HepG2 (cell line): ENCODE data around the gene ZNF77. TPM values are rescaled to one million over a fixed set of nuclear protein-coding genes. Genes with fewer than 3 reads are reported as not detected.

Experiments
- ATAC-seq: fragments of 200-7000 bp; cut with Tn5 transposase; 3 replicates; pipeline ENCODE4 v1.9.1; 2020; ENCODE audit warnings: mild to moderate bottlenecking, moderate library complexity
- BruUV-seq: library from RNA; stranded (reverse); fragments of 400-500 nt; replicated peaks from 2 replicates; lab custom pipeline; 2021; lab: Mats Ljungman, UMichigan
- CTCF ChIA-PET: fragments of 300-600 bp; formaldehyde crosslinking; extraction: SDS; loops from one replicate; lab custom pipeline; 2021; ENCODE audit warnings: low total read pairs, inconsistent platforms, low intra/inter-chr PET ratio; lab: Yijun Ruan, JAX
- POLR2A ChIA-PET: fragments of 350-600 bp; sonication (Branson Sonifier 250); formaldehyde crosslinking; loops from one replicate; lab custom pipeline; 2020; ENCODE audit warnings: antibody characterized with exemption, inconsistent platforms; lab: Yijun Ruan, JAX
- DNase-seq: peaks from one replicate; pipeline ENCODE4 v3.0.0-alpha.2; 2015; ENCODE audit warnings: low spot score
- FAIRE-seq: peaks from 3 replicates; lab custom pipeline; 2011; peaks lifted over from hg19 to GRCh38; lab: Jason Lieb, UNC
- H2AFZ ChIP-seq: one replicate; pipeline ENCODE4 v1.6.1; 2011; ENCODE audit warnings: low read length, inconsistent platforms
- H3K27ac ChIP-seq: fragments of 300-600 bp; 3 replicates; pipeline ENCODE4 v1.8.0; 2011; ENCODE audit warnings: mixed run types, mild to moderate bottlenecking, mixed read lengths, low read length, inconsistent platforms; ENCODE audit not compliant: insufficient read depth; ENCODE audit errors: extremely low read length
- H3K27me3 ChIP-seq, 2 experiments: fragments of 200-600 bp in 1 of 2; 2 replicates in 1 of 2; 3 replicates in 1 of 2; pipeline versions ENCODE4 v1.6.0 to v1.8.0; 2011; ENCODE audit warnings: low read length in 2 of 2, mild to moderate bottlenecking in 2 of 2, moderate library complexity in 2 of 2, inconsistent platforms in 1 of 2; ENCODE audit not compliant: insufficient read depth in 2 of 2, control insufficient read depth in 1 of 2
- H3K36me3 ChIP-seq, 2 experiments: fragments of 200-600 bp in 1 of 2; replicated peaks in 1 of 2; 2 replicates in 1 of 2; 3 replicates in 1 of 2; pipeline versions ENCODE4 v1.5.1 to v1.8.0; 2011; ENCODE audit warnings: low read length in 2 of 2, inconsistent platforms in 1 of 2; ENCODE audit not compliant: insufficient read depth in 2 of 2, control insufficient read depth in 1 of 2
- H3K4me1 ChIP-seq: 2 replicates; pipeline ENCODE4 v1.5.1; 2012; ENCODE audit warnings: low read length, inconsistent platforms; ENCODE audit not compliant: insufficient read depth
- H3K4me2 ChIP-seq: 2 replicates; pipeline ENCODE4 v1.6.0; 2011; ENCODE audit warnings: low read depth, low read length, inconsistent platforms
- H3K4me3 ChIP-seq, 3 experiments: fragments of 200-600 bp in 1 of 3; sonication (generic), shearing (Covaris generic) in 1 of 3; replicated peaks in 1 of 3; 2 replicates each; pipeline ENCODE4 v1.5.1; 2011 to 2016; ENCODE audit warnings: low read length in 3 of 3, inconsistent platforms in 2 of 3, low read depth in 2 of 3, mild to moderate bottlenecking in 2 of 3, control low read depth in 1 of 3, mixed read lengths in 1 of 3; ENCODE audit not compliant: insufficient read depth in 1 of 3
- H3K79me2 ChIP-seq: one replicate; pipeline ENCODE4 v1.6.1; 2011; ENCODE audit warnings: low read length, inconsistent platforms; ENCODE audit not compliant: insufficient read depth
- H3K9ac ChIP-seq: 2 replicates; pipeline ENCODE4 v1.6.0; 2011; ENCODE audit warnings: mild to moderate bottlenecking, low read depth, low read length, inconsistent platforms; ENCODE audit not compliant: insufficient read depth
- H3K9me3 ChIP-seq: 2 replicates; pipeline ENCODE4 v1.5.1; 2012; ENCODE audit warnings: mild to moderate bottlenecking, low read length
- H4K20me1 ChIP-seq: 2 replicates; pipeline ENCODE4 v1.6.0; 2011; ENCODE audit warnings: inconsistent platforms, mild to moderate bottlenecking, low read length, moderate library complexity; ENCODE audit not compliant: insufficient read depth
- ATF5 ChIP-seq: sonication (generic); formaldehyde crosslinking; IDR thresholded peaks from 2 replicates; pipeline ENCODE4 v1.4.0; 2020; ENCODE audit warnings: mild to moderate bottlenecking, low read depth, missing genetic modification reagents
- CBX2 ChIP-seq, 2 experiments: fragments of 200-600 bp in 1 of 2; sonication (generic); formaldehyde crosslinking in 1 of 2; IDR thresholded peaks; 2 replicates each; pipeline versions ENCODE4 v1.7.0 to v1.8.1; 2018 to 2022; ENCODE audit warnings: low read depth in 2 of 2, low read length in 1 of 2, mild to moderate bottlenecking in 1 of 2, missing genetic modification reagents in 1 of 2
- CC2D1A ChIP-seq: sonication (generic); formaldehyde crosslinking; IDR thresholded peaks from 2 replicates; pipeline ENCODE4 v1.8.1; 2023; ENCODE audit warnings: mild to moderate bottlenecking, missing genetic modification reagents
- CEBPG ChIP-seq: IDR thresholded peaks from 2 replicates; pipeline ENCODE4 v1.6.1; 2016
- FOXO4 ChIP-seq: sonication (generic); formaldehyde crosslinking; conservative IDR thresholded peaks from 2 replicates; pipeline ENCODE4 v1.8.1; 2023; ENCODE audit warnings: missing genetic modification reagents
- KDM5A ChIP-seq: fragments of 200-600 bp; sonication (generic); IDR thresholded peaks from 2 replicates; pipeline ENCODE4 v1.7.0; 2018; ENCODE audit warnings: antibody characterized with exemption, mild to moderate bottlenecking, low read length, borderline replicate concordance
- LBX2 ChIP-seq: sonication (generic); formaldehyde crosslinking; IDR thresholded peaks from 2 replicates; pipeline ENCODE4 v1.5.0; 2020; ENCODE audit warnings: missing genetic modification reagents, mild to moderate bottlenecking, borderline replicate concordance
- NCOR1 ChIP-seq: fragments of 200-600 bp; sonication (generic); IDR thresholded peaks from 2 replicates; pipeline ENCODE4 v1.7.0; 2017; ENCODE audit warnings: antibody characterized with exemption, low read length, borderline replicate concordance
- RFXAP ChIP-seq: sonication (generic); formaldehyde crosslinking; IDR thresholded peaks from 2 replicates; pipeline ENCODE4 v1.4.0; 2020; ENCODE audit warnings: missing genetic modification reagents, borderline replicate concordance
- TEAD3 ChIP-seq: optimal IDR thresholded peaks from 2 replicates; pipeline ENCODE3; 2016; ENCODE audit warnings: borderline replicate concordance
- TP53 ChIP-seq: sonication (generic); formaldehyde crosslinking; conservative IDR thresholded peaks from 2 replicates; pipeline ENCODE4 v1.4.0; 2020; ENCODE audit warnings: missing genetic modification reagents
- ZBTB2 ChIP-seq: sonication (generic); formaldehyde crosslinking; IDR thresholded peaks from 2 replicates; pipeline ENCODE4 v1.8.0; 2022; ENCODE audit warnings: low read depth, missing genetic modification reagents
- ZNF768 ChIP-seq: sonication (generic); formaldehyde crosslinking; IDR thresholded peaks from 2 replicates; pipeline ENCODE4 v1.4.0; 2020; ENCODE audit warnings: missing genetic modification reagents
- WGBS: methylation state at CpG from one replicate; pipeline ENCODE4 v1.1.6; 2017; ENCODE audit warnings: low lambda C conversion rate; 5-methylcytosine and 5-hydroxymethylcytosine counted together
- in situ Hi-C: cut with HindIII; loops from 2 replicates; pipeline ENCODE4 v1.10.0; 2017; ENCODE audit warnings: low pct_unique_long_range_greater_than_20kb; ENCODE audit not compliant: extremely low pct_ligation_motif_present
- intact Hi-C: fragments of 100-400 bp; cut with micrococcal nuclease; formaldehyde crosslinking; loops from one replicate; pipeline ENCODE4 v1.10.0; 2022; ENCODE audit not compliant: unreplicated experiment
- polyA plus RNA-seq, 8 experiments: library from polyadenylated mRNA; depleted of rRNA in 3 of 8; stranded (reverse) in 7 of 8; unstranded in 1 of 8; fragments of >200 nt; fragmentation: Illumina TruSeq in 4 of 8; extraction: Trizol in 4 of 8; gene quantifications; 2 replicates each; pipeline versions ENCODE4 v1.2.1 to v1.2.3, GENCODE V29; 2011 to 2016; ENCODE audit warnings: low read depth in 4 of 8, missing spikeins in 1 of 8, mixed read lengths in 1 of 8; ENCODE audit not compliant: insufficient read depth in 1 of 8
- total RNA-seq, 5 experiments: library from RNA; depleted of rRNA; stranded (reverse); fragments of >200 nt; fragmentation: Illumina TruSeq; extraction: Trizol; gene quantifications; 2 replicates each; pipeline ENCODE4 v1.2.3, GENCODE V29; 2016; ENCODE audit warnings: low read depth in 1 of 5

The ZNF77 gene
- total and polyA plus RNA-seq, 2 of the 13 experiments (the other 11 are each of a cell fraction or from before 2014, with no cell fraction given): 7.1 to 11.5 TPM

- WGBS: 54% methylated on average over 5 of the region's 5 CpGs
- no TSS peak for BruUV-seq
- Histone ChIP-seq H4K20me1 (no peaks in the 10 kb centered on the region), H3K27ac (no peak overlapping the region), H3K27me3 (peaks cover 0 to 48% of the 10 kb centered on the region in 2 experiments; a peak in 4 of 5 replicates), H3K9me3 (no peaks in the 10 kb centered on the region), H3K36me3 (no peaks in the 10 kb centered on the region), H3K4me1 (peaks cover 51% of the 10 kb centered on the region), H3K9ac (no peak overlapping the region), H3K4me2 (no peak overlapping the region), H3K4me3 (no peak overlapping the region), H3K79me2 (no peaks in the 10 kb centered on the region), H2AFZ (no peak overlapping the region)
- ATAC-seq: no peak
- DNase-seq: no peak
- TF ChIP-seq TP53 (CRISPR knock-in tag) (no peak), ZNF768 (CRISPR knock-in tag) (peak; percentile 95)
- no peak for FAIRE-seq
- ChIA-PET CTCF (no interaction called here), POLR2A (interaction anchor here (0.7 kb wide), 1 partner anchor 54 kb away, joined by 4 read pairs; no protein-coding TSS in a partner anchor)
- in situ Hi-C loops (no loop called here), intact Hi-C loops (no loop called here)
Measured at GRCh38 chr19:2981898-2982297, 37.1 kb upstream of the ZNF77 start.

GRCh38 chr19:2978772-2979171, 34.0 kb upstream of the ZNF77 start:
- Histone ChIP-seq H3K27ac (no peak overlapping the region), H3K9ac (no peak overlapping the region), H3K27me3 (peaks cover 0 to 39% of the 10 kb centered on the region in 2 experiments; a peak in 4 of 5 replicates), H4K20me1 (no peaks in the 10 kb centered on the region), H3K9me3 (no peaks in the 10 kb centered on the region), H3K79me2 (no peaks in the 10 kb centered on the region), H3K4me1 (peaks cover 65% of the 10 kb centered on the region), H2AFZ (no peak overlapping the region), H3K4me2 (peak overlapping the region; percentile 93; the same call in 1 of the 2 replicates), H3K36me3 (no peaks in the 10 kb centered on the region), H3K4me3 (no peak overlapping the region)
- ChIA-PET POLR2A (interaction anchor here (2.7 kb wide), 1 partner anchor 28 kb away, joined by 9 read pairs; no protein-coding TSS in a partner anchor), CTCF (no interaction called here)
- 14% methylated on average over 9 of the region's 9 CpGs for WGBS
- in situ Hi-C loops (no loop called here), intact Hi-C loops (loop anchor here (5.0 kb wide), 1 partner anchor 114 kb away; the partner anchor contains the start of gene GNA11)
- DNase-seq (no peak), ATAC-seq (no peak), FAIRE-seq (no peak)
- TF ChIP-seq CBX2 (IDR thresholded peaks at IDR 0.05; ENCODE audit: low read depth, low read length): no peak
- no peak for TF ChIP-seq CBX2 (CRISPR knock-in tag; IDR thresholded peaks at IDR 0.05; ENCODE audit: low read depth)
- 0 out of 2 replicates have a peak, but pooled peaks have one; percentile 7 for TF ChIP-seq CEBPG (CRISPR knock-in tag)
- no peak for TF ChIP-seq NCOR1
- no peak for TF ChIP-seq RFXAP (CRISPR knock-in tag)
- TF ChIP-seq FOXO4 (CRISPR knock-in tag): 0 out of 2 replicates have a peak, but pooled peaks have one; percentile 50
- TF ChIP-seq CC2D1A (CRISPR knock-in tag): no peak
- no peak for TF ChIP-seq ZBTB2
- TF ChIP-seq TEAD3 (CRISPR knock-in tag): peak; percentile 38
- no peak for TF ChIP-seq LBX2 (CRISPR knock-in tag)
- TF ChIP-seq KDM5A: no peak
- TF ChIP-seq ATF5 (CRISPR knock-in tag): no peak
- BruUV-seq: no TSS peak
